ENCODE results near the gene SYT17. TPM values are rescaled to one million over a fixed set of nuclear protein-coding genes. Genes with fewer than 3 reads are reported as not detected.

SYT17 gene
- total and polyA plus RNA-seq, 4 donors = 2.5 to 4.3 (median 2.6) TPM

GRCh38 chr16:19228575-19228974 lies 60.5 kb downstream of the SYT17 start:
- Histone ChIP-seq H3K27me3 (ENCODE audit: control insufficient read depth in 1 of 2, insufficient read depth in 2 of 2, low read length in 1 of 2) (no peaks in the 10 kb centered on the region), H3K9me3 (ENCODE audit: control insufficient read depth, low read length) (no peaks in the 10 kb centered on the region), H3K4me3 (ENCODE audit: low read length in 2 of 2) (no peak overlapping the region), H3K27ac (ENCODE audit: low read depth in 1 of 2, low read length in 2 of 2) (no peak overlapping the region), H3K4me1 (ENCODE audit: control insufficient read depth in 1 of 2, insufficient read depth in 2 of 2, low read length in 2 of 2) (no peaks in the 10 kb centered on the region), H3K36me3 (ENCODE audit: control insufficient read depth in 1 of 2, insufficient read depth in 2 of 2, low read length in 1 of 2) (no peaks in the 10 kb centered on the region)
- intact Hi-C loops (cut with DNase I) = no loop called here
- no peak for ATAC-seq (ENCODE audit: low FRiP score)
- WGBS, 2 donors = 69 to 76% methylated on average over 3 of the region's 3 CpGs
- DNase-seq = no peak

- H3K4me3 ChIP-seq (ENCODE audit: low read length in 2 of 2) = no peak overlapping the region
- no peaks in the 10 kb centered on the region for H3K4me1 ChIP-seq (ENCODE audit: control insufficient read depth in 1 of 2, insufficient read depth in 2 of 2, low read length in 2 of 2)
- no peak overlapping the region for H3K27ac ChIP-seq (ENCODE audit: low read depth in 1 of 2, low read length in 2 of 2)
- no peak for ATAC-seq (ENCODE audit: low FRiP score)
- DNase-seq = no peak
- 72 to 90% methylated on average over 3 of the region's 3 CpGs for WGBS, 2 donors
- no peaks in the 10 kb centered on the region for H3K27me3 ChIP-seq (ENCODE audit: control insufficient read depth in 1 of 2, insufficient read depth in 2 of 2, low read length in 1 of 2)
- no peaks in the 10 kb centered on the region for H3K36me3 ChIP-seq (ENCODE audit: control insufficient read depth in 1 of 2, insufficient read depth in 2 of 2, low read length in 1 of 2)
- intact Hi-C loops (cut with DNase I) = no loop called here
- H3K9me3 ChIP-seq (ENCODE audit: control insufficient read depth, low read length) = no peaks in the 10 kb centered on the region
Observed at GRCh38 chr16:19230575-19230974, 62.5 kb downstream of the SYT17 start.

GRCh38 chr16:19231881-19232280 lies 63.8 kb downstream of the SYT17 start:
- intact Hi-C loops (cut with DNase I) = no loop called here

GRCh38 chr16:19232988-19233387 lies 64.9 kb downstream of the SYT17 start:
- Histone ChIP-seq H3K4me3 (ENCODE audit: low read length in 2 of 2) (no peak overlapping the region), H3K27me3 (ENCODE audit: control insufficient read depth in 1 of 2, insufficient read depth in 2 of 2, low read length in 1 of 2) (no peaks in the 10 kb centered on the region), H3K9me3 (ENCODE audit: control insufficient read depth, low read length) (no peaks in the 10 kb centered on the region), H3K4me1 (ENCODE audit: control insufficient read depth in 1 of 2, insufficient read depth in 2 of 2, low read length in 2 of 2) (no peaks in the 10 kb centered on the region), H3K27ac (ENCODE audit: low read depth in 1 of 2, low read length in 2 of 2) (no peak overlapping the region), H3K36me3 (ENCODE audit: control insufficient read depth in 1 of 2, insufficient read depth in 2 of 2, low read length in 1 of 2) (no peaks in the 10 kb centered on the region)
- ATAC-seq (ENCODE audit: low FRiP score) = no peak
- intact Hi-C loops (cut with DNase I) = no loop called here
- no peak for DNase-seq
- WGBS, 2 donors = 87 to 88% methylated on average over 5 of the region's 5 CpGs

More at GRCh38 chr16:19231881-19232280, 63.8 kb downstream of the SYT17 start:
- no peaks in the 10 kb centered on the region for H3K27me3 ChIP-seq (ENCODE audit: control insufficient read depth in 1 of 2, insufficient read depth in 2 of 2, low read length in 1 of 2)
- 80 to 87% methylated on average over 8 of the region's 8 CpGs for WGBS, 2 donors
- DNase-seq = no peak
- H3K27ac ChIP-seq (ENCODE audit: low read depth in 1 of 2, low read length in 2 of 2) = no peak overlapping the region
- H3K36me3 ChIP-seq (ENCODE audit: control insufficient read depth in 1 of 2, insufficient read depth in 2 of 2, low read length in 1 of 2) = no peaks in the 10 kb centered on the region
- ATAC-seq (ENCODE audit: low FRiP score) = no peak
- H3K4me1 ChIP-seq (ENCODE audit: control insufficient read depth in 1 of 2, insufficient read depth in 2 of 2, low read length in 2 of 2) = no peaks in the 10 kb centered on the region
- no peak overlapping the region for H3K4me3 ChIP-seq (ENCODE audit: low read length in 2 of 2)
- no peaks in the 10 kb centered on the region for H3K9me3 ChIP-seq (ENCODE audit: control insufficient read depth, low read length)

- Histone ChIP-seq H3K27me3 (ENCODE audit: control insufficient read depth in 1 of 2, insufficient read depth in 2 of 2, low read length in 1 of 2) (no peaks in the 10 kb centered on the region), H3K4me1 (ENCODE audit: control insufficient read depth in 1 of 2, insufficient read depth in 2 of 2, low read length in 2 of 2) (no peaks in the 10 kb centered on the region), H3K36me3 (ENCODE audit: control insufficient read depth in 1 of 2, insufficient read depth in 2 of 2, low read length in 1 of 2) (no peaks in the 10 kb centered on the region), H3K27ac (ENCODE audit: low read depth in 1 of 2, low read length in 2 of 2) (no peak overlapping the region), H3K9me3 (ENCODE audit: control insufficient read depth, low read length) (no peaks in the 10 kb centered on the region), H3K4me3 (ENCODE audit: low read length in 2 of 2) (no peak overlapping the region)
- intact Hi-C loops (cut with DNase I) = no loop called here
- ATAC-seq (ENCODE audit: low FRiP score) = no peak
- WGBS, 2 donors = 83 to 89% methylated on average over 4 of the region's 4 CpGs
- DNase-seq = no peak
Observed at GRCh38 chr16:19235478-19235877, 67.4 kb downstream of the SYT17 start.

DNA sequence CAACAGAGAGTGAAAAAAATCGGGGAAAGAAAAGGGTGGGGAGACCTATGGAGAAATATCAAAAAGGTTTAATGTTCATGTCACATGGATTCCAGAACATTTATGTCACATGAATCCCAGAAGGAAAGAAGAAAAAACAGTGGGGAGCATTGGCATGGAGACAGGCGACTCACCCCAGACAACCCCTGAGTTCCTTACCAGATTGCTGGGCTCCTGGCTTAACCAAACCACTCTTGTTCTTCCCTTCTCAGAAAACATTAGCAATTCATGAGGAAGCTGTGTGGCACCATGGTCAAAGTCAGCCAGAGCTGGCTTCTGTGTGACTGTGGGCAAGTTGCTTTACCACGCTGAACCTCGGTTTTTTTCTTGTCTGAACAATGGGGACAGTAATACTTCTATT lies 67.8 kb downstream of the SYT17 start:
- no peaks in the 10 kb centered on the region for H3K27me3 ChIP-seq (ENCODE audit: control insufficient read depth in 1 of 2, insufficient read depth in 2 of 2, low read length in 1 of 2)
- DNase-seq (no peak), ATAC-seq (ENCODE audit: low FRiP score) (no peak)
- H3K9me3 ChIP-seq (ENCODE audit: control insufficient read depth, low read length) = no peaks in the 10 kb centered on the region
- no peaks in the 10 kb centered on the region for H3K4me1 ChIP-seq (ENCODE audit: control insufficient read depth in 1 of 2, insufficient read depth in 2 of 2, low read length in 2 of 2)
- intact Hi-C loops (cut with DNase I) = no loop called here
- no peak overlapping the region for H3K4me3 ChIP-seq (ENCODE audit: low read length in 2 of 2)
- no peaks in the 10 kb centered on the region for H3K36me3 ChIP-seq (ENCODE audit: control insufficient read depth in 1 of 2, insufficient read depth in 2 of 2, low read length in 1 of 2)
- 95% methylated on average over 4 of the region's 4 CpGs for WGBS, 2 donors
- no peak overlapping the region for H3K27ac ChIP-seq (ENCODE audit: low read depth in 1 of 2, low read length in 2 of 2)

GRCh38 chr16:19236561-19237209 lies 68.6 kb downstream of the SYT17 start:
- no peaks in the 10 kb centered on the region for H3K9me3 ChIP-seq (ENCODE audit: control insufficient read depth, low read length)
- ATAC-seq (ENCODE audit: low FRiP score) (no peak), DNase-seq (no peak)
- WGBS, 2 donors = 79 to 88% methylated on average over 4 of the region's 4 CpGs
- H3K4me3 ChIP-seq (ENCODE audit: low read length in 2 of 2) = no peak overlapping the region
- H3K27me3 ChIP-seq (ENCODE audit: control insufficient read depth in 1 of 2, insufficient read depth in 2 of 2, low read length in 1 of 2) = no peaks in the 10 kb centered on the region
- H3K27ac ChIP-seq (ENCODE audit: low read depth in 1 of 2, low read length in 2 of 2) = no peak overlapping the region
- intact Hi-C loops (cut with DNase I) = no loop called here
- no peaks in the 10 kb centered on the region for H3K4me1 ChIP-seq (ENCODE audit: control insufficient read depth in 1 of 2, insufficient read depth in 2 of 2, low read length in 2 of 2)
- H3K36me3 ChIP-seq (ENCODE audit: control insufficient read depth in 1 of 2, insufficient read depth in 2 of 2, low read length in 1 of 2) = no peaks in the 10 kb centered on the region

GRCh38 chr16:19238406-19238805 lies 70.4 kb downstream of the SYT17 start:
- H3K27me3 ChIP-seq (ENCODE audit: control insufficient read depth in 1 of 2, insufficient read depth in 2 of 2, low read length in 1 of 2) = no peaks in the 10 kb centered on the region
- intact Hi-C loops (cut with DNase I) = no loop called here
- no peaks in the 10 kb centered on the region for H3K36me3 ChIP-seq (ENCODE audit: control insufficient read depth in 1 of 2, insufficient read depth in 2 of 2, low read length in 1 of 2)
- H3K4me1 ChIP-seq (ENCODE audit: control insufficient read depth in 1 of 2, insufficient read depth in 2 of 2, low read length in 2 of 2) = no peaks in the 10 kb centered on the region
- H3K9me3 ChIP-seq (ENCODE audit: control insufficient read depth, low read length) = no peaks in the 10 kb centered on the region
- ATAC-seq (ENCODE audit: low FRiP score) (no peak), DNase-seq (no peak)
- 84 to 86% methylated on average over 4 of the region's 4 CpGs for WGBS, 2 donors
- H3K27ac ChIP-seq (ENCODE audit: low read depth in 1 of 2, low read length in 2 of 2) = no peak overlapping the region
- H3K4me3 ChIP-seq (ENCODE audit: low read length in 2 of 2) = no peak overlapping the region

DNA sequence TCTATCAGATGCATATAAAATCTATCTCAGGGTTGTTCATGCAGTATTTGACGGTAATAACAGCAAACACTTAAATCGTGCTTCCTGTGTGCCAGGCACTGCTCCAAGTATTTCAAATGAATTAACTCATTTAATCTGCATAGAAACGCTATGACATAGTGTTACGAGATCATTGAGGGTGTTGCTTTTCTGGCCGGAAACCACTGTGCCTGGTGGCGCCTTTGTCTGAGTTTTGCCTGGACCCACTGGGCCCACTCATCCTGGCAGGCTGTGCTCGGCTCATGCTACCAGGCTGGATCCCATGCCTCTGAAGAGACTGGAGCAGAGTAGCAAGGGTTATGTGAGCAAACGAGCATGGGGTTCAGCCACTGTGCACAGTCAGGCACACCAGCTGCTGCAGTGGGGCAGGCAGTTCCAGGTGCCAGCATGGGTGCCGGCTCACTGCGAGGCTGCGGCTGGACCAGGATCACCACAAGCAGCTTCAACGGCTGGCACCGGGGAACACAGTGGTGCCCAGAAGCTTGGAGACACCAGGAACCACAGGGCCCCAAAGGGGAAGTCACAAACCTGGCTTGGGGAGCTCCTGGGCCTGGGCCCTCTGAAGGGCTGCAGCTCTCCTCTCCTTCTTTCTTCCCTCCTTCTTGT lies 71.6 kb downstream of the SYT17 start:
- Histone ChIP-seq H3K9me3 (ENCODE audit: control insufficient read depth, low read length) (no peaks in the 10 kb centered on the region), H3K27ac (ENCODE audit: low read depth in 1 of 2, low read length in 2 of 2) (no peak overlapping the region), H3K4me1 (ENCODE audit: control insufficient read depth in 1 of 2, insufficient read depth in 2 of 2, low read length in 2 of 2) (no peaks in the 10 kb centered on the region), H3K4me3 (ENCODE audit: low read length in 2 of 2) (no peak overlapping the region), H3K36me3 (ENCODE audit: control insufficient read depth in 1 of 2, insufficient read depth in 2 of 2, low read length in 1 of 2) (no peaks in the 10 kb centered on the region), H3K27me3 (ENCODE audit: control insufficient read depth in 1 of 2, insufficient read depth in 2 of 2, low read length in 1 of 2) (no peaks in the 10 kb centered on the region)
- DNase-seq = no peak
- WGBS, 2 donors = 89 to 93% methylated on average over 13 of the region's 13 CpGs
- intact Hi-C loops (cut with DNase I) = no loop called here
- no peak for ATAC-seq (ENCODE audit: low FRiP score)

Data from aorta (tissue), 5 donors.